GM12873 (cell line): Measurements from ENCODE around the gene CDKN1C.

ENCODE experiments used
- CTCF ChIP-seq: IDR thresholded peaks from 2 replicates; pipeline ENCODE4 v1.5.1; 2012; ENCODE audit warnings: low read depth, mild to moderate bottlenecking, moderate library complexity, low read length, control low read depth; ENCODE audit not compliant: insufficient read depth; ENCODE audit errors: missing control alignments

CDKN1C gene

DNA sequence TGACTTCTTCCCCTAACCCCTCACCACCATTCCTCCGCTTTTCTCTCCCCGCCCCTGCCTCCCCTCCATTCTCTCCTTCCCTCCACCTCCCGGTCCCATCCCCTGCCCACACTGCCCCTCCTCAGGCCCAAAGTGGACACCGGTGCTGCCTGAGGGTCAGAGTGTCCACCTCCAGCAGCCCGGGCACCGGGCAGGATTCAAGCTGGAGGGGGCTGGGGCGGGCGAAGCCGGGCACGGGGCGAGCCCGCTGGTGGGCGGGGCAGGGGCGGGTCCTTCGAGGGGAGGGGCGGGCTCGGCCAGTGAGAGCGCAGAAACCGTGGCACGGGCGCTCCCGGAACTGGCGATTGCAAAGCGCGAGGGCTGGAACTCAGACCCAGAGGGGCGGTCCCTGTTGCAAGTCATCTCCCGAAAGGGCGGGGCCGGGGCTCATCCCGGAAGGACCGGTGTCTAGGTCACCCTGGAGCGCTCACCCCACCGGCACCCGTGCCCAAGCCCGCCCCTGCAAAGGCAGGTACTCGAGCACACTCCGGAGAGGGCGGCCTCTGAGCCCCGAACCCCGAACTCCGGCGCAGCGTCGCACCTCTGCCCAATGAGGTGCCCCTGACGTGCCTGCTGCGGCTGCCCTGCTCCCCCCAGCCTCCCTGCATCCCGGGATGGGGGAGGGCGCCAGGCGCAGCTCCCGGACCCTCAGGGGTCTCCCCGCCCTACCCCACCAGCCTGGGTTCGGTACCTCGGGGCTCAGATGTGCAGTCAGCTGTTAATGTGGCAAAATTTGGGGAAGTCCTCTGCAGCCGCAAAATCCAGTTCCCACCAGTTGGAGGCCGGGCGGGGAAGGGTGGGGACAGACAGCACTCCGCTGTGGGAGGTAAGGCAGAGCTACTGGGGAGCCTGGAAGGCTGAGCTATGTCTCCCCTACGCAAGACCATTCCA, 16.5 kb upstream of the CDKN1C start:
- no peak for TF ChIP-seq CTCF

DNA sequence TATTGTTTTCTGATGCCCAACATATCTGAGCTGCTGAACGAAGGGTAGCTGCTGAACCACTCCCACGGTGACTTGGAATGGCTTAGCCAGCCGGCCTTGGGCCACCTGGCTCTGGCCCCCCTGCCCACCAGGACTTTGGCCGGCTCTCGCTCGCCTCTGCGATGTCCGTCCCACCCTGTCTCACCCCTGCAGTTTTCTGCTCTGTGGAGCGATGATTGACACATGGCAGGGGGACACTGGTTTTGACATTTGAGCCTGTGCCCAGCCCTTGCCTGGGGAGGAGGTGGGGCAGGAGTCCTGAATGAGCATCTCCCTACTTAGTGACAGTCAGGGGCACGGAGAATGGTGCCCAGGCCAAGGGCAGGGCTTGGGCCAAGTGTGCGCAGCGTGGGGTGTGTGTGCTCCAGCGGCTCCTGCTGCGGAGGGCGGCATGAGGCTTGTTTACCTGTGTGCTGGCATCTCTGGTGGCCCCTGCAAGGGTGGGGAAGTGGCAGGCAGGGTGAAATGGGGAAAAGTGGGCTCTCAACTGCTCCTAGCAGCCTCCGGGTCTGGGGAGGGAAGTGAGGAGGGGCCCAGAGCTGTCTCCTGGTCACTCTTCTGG, 15.7 kb upstream of the CDKN1C start:
- TF ChIP-seq CTCF, result no peak

DNA sequence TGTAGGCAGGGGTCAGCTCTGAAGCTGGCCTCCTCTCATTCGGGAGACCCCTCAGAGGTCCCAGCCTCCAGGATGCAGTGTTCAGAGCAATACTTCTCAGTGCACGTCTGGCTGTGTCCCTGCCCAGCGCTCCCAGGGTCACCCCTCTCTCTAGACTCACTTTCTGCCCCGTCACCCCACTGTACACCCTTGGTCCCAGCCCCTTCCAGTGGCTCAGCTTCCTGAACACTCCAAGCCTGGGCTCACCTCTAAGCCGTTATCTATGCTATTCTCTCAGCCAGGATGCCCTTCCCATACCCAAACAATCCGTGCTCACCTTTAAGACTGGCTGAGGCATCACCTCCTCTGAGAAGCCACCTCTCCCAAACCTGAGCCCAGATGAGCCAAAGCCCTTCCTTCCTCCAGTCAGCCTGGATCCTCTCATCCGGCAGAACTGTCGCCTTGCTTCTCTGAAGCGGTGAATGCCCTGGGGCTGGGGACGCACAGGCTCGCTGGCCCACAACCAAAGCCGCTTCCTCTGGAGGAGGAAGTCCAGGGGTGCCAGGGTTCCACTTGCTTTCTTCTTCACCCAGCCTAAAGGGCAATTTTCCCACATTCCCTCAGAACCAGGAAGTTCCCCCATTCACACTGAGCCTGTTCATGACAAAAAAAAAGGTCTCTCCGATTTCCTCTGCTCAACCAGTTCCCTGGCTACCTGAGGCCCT, 13.7 kb upstream of the CDKN1C start:
- TF ChIP-seq CTCF, result no peak

DNA sequence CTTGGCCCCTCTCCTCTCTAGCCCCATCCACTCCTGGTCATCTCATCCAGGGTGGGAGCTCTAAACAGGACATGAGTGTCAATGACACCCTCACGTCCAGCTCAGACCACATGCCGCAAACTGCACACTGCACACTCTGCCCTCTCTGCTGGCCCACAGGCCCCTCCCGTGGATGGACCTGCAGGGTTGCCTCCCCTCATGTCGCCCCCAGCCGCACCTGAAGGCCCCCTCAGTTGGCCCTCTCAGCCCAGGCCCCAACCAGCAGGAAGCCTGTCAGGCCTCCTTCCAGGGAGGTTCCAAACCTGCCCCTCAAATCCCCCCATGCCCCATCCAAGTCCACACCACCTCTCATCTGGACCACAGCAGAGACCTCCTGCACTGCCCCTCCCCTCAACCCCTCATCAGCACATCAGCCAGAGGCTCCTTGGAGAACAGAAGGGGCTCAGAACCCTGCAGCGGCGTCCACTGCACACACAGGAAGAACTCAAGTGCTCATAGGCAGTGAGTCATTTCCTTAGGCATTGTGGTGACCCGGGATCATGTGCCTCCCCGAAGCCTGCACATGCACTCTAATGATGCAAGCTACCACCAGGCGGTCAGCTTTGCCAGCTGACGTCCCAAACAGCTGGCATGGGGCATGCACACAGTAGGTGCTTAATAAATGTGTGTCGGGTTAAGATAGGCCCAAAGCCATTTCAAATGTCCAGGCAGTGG, 12.9 kb upstream of the CDKN1C start:
- no peak for TF ChIP-seq CTCF

DNA sequence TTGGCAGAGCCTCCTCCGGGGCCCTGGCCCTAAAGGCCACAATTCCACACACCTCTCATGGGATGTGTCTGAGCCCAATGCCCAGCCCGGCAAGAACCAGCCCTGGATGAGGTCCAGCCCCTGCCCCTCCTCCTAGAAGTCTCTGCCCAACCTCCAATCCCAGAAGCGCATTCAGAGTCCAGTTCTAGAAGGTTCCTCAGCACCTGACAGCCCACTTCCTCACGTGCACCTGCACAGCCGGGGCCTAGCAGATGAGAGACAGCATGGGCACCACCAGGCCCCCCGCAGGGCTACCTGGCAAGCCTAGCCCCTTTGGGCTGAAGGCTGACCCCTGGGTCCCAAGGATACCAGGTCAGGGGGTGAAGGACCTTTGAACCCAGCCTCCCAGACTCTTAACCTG, 11.5 kb upstream of the CDKN1C start:
- TF ChIP-seq CTCF, result no peak

DNA sequence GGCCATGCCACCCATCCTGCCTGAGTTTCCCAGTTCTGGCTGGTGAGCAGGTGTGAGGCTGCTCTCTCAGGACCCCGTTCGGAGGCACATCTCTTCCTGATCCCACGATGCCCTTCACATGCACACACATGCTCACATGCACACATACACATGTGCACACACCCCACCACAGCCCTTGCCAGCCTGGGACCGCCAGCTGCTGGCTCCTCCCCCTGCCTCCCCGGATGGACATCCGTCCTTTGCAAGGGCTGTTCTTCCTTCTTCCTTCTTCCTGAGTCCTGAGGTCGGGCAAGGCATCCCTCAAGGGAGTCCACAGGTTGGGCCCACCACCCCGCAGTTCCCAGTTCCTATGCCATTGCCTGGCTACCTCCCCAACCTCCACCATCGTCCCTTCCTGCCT, 10.5 kb upstream of the CDKN1C start:
- no peak for TF ChIP-seq CTCF
